ENCODE data around the gene SMCO2. TPM values are rescaled to one million over a fixed set of nuclear protein-coding genes. Genes with fewer than 3 reads are reported as not detected.

The SMCO2 gene
- total RNA-seq, 1 experiment from 2014 or later, result 0.20 TPM

GRCh38 chr12:27453421-27453820, 6.9 kb downstream of the SMCO2 start:
- no peak for TF ChIP-seq CTCF (conservative IDR thresholded peaks at IDR 0.05)
- Histone ChIP-seq H2BK5ac (ENCODE audit: insufficient read length, low read length) (no peak overlapping the region), H4K20me1 (ENCODE audit: control insufficient read depth, insufficient read depth, insufficient read length) (no peaks in the 10 kb centered on the region), H2AFZ (ENCODE audit: low read length) (no peak overlapping the region), H3K14ac (ENCODE audit: insufficient read depth, low read length) (no peak overlapping the region), H3K9me3 (ENCODE audit: control insufficient read depth, low read depth, low read length) (no peaks in the 10 kb centered on the region), H2BK20ac (ENCODE audit: low read depth, low read length, poor library complexity, severe bottlenecking) (no peak overlapping the region), H3K4me2 (ENCODE audit: insufficient read depth, insufficient read length, low read length) (no peak overlapping the region), H3T11ph (ENCODE audit: low read length) (no peak overlapping the region), H3K18ac (ENCODE audit: insufficient read length, low read depth, low read length) (no peak overlapping the region), H3K4me1 (ENCODE audit: insufficient read depth, low read length) (no peaks in the 10 kb centered on the region), H3K27me3 (ENCODE audit: insufficient read depth, low read length) (no peaks in the 10 kb centered on the region), H2BK120ac (ENCODE audit: low read depth, low read length, poor library complexity, severe bottlenecking) (no peak overlapping the region), H3K23me2 (ENCODE audit: insufficient read length, low read depth, low read length, poor library complexity, severe bottlenecking) (no peaks in the 10 kb centered on the region), H3K27ac (ENCODE audit: insufficient read length, low read depth, low read length) (no peak overlapping the region), H3K79me1 (ENCODE audit: insufficient read depth, low read depth, low read length, poor library complexity, severe bottlenecking) (no peaks in the 10 kb centered on the region), H4K91ac (ENCODE audit: insufficient read length, low read depth, low read length) (no peak overlapping the region), H4K8ac (replicated peaks; ENCODE audit: insufficient read length, low read depth, low read length) (no peak overlapping the region), H3K79me2 (ENCODE audit: insufficient read depth, low read length) (no peaks in the 10 kb centered on the region), H4K5ac (ENCODE audit: insufficient read length, low read depth, low read length) (no peak overlapping the region), H2AK5ac (ENCODE audit: insufficient read length, low read length) (no peak overlapping the region), H2BK12ac (ENCODE audit: insufficient read length, low read depth, low read length) (no peak overlapping the region), H2BK15ac (ENCODE audit: low read depth, low read length) (no peak overlapping the region), H3K9ac (ENCODE audit: extremely low read depth, insufficient read length, low read length) (no peak overlapping the region), H3K23ac (ENCODE audit: insufficient read length, low read depth, low read length) (no peak overlapping the region), H3K4ac (ENCODE audit: low read depth, low read length) (no peak overlapping the region), H3K56ac (ENCODE audit: insufficient read length, low read depth, low read length) (no peak overlapping the region)
- peak overlapping the region in 1 of 3 experiments; percentile 67; a peak in 1 of 7 replicates for H3K27ac Mint-ChIP-seq
- DNase-seq, result no peak
- H3K27me3 Mint-ChIP-seq (ENCODE audit: low read depth), result no peaks in the 10 kb centered on the region
- no peaks in the 10 kb centered on the region; a peak in 1 of 5 replicates for H3K9me3 Mint-ChIP-seq
- no CpG with 5 or more reads among the region's 2 CpGs for WGBS (ENCODE audit: extremely low coverage, insufficient read length, low lambda C conversion rate)
- H3K4me1 Mint-ChIP-seq, result peaks cover 15 to 17% of the 10 kb centered on the region in 2 experiments
- no peaks in the 10 kb centered on the region for H3K36me3 Mint-ChIP-seq (ENCODE audit: insufficient read depth in 1 of 3, low read depth in 3 of 3)
- no peak overlapping the region for H3K4me3 Mint-ChIP-seq
